ENCODE results near the gene DBNL.
"Not testable (repeated sequence)": the region's sequence is repeated elsewhere in the genome, so short reads cannot be mapped to it uniquely, and the experiment has no call there.

The DBNL gene

DNA sequence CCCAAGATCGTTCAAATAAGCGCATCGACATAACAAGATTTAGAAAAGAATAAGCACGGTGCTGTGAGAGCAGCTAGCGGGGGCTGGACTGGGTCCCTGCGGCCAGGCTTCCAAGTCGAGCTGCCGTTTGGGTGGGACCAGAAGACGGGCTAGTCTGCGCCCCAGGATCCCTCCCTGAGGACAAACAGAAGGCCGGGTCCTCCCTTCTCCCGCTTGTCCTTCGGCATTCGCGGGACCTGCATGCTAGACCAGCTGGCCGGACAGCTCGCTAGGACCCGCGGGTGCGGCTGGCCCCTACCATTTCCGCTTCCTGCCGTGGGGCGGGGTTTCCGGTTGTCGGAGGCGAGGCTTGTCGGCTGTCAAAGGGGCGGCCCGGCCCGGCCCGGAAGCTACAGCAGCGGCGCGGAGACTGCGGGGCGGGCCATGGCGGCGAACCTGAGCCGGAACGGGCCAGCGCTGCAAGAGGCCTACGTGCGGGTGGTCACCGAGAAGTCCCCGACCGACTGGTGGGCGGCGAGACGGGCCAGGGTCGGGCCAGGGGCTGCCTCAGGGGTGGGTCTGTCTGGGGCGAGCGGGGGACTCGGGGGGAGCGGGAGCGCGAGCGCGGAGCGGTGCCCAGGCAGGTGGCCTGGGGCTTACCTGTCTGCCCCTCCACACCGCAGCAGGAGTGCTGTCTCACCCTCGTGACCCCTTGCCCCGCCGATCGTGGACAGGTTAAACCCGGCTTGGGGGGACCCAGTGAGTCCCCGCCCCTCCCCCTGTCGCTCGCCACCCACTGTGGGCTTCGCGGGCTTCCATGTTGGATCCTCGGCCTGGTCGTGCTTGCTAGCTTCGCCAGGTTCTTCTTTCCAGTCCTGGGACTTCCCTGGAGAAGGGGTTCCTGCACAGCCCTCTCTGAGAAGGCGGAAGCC lies at the start of gene DBNL:
TSS of gene DBNL (plus strand) at position 388 of the 911 bp plus-strand sequence. CDS start at position 424, 36 bp downstream.
- DNase-seq (ENCODE audit: low read depth in 4 of 4, low spot score in 1 of 4) = peak; percentile 76 to 89 (median 86)

DNA sequence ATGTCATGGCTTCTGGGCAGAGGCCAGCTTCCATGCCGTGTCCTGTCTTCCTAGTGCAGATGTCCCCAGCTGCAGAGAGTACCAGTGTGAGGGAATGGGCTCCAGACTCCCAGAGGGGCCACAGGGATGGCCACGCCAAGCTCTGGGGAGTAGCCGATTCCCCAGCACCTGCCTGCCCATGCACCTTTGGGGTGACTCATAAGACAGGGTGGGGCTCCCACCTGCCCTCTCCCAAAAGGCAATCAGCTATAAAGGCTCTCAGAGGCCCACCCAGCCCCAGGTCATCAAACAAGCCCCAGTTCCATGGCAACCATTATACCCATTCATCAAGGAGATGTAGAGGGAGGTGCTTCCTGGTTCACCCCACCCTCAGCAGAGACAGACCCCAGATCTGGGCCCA lies 47.0 kb upstream of the DBNL start, which contains the start of gene SPDYE1:
TSS of gene SPDYE1 (plus strand) at position 366 of the 400 bp plus-strand sequence. CDS start 2,053 bp downstream, outside the sequence.
- not testable (repeated sequence) for DNase-seq (ENCODE audit: low read depth in 4 of 4, low spot score in 1 of 4)

DNA sequence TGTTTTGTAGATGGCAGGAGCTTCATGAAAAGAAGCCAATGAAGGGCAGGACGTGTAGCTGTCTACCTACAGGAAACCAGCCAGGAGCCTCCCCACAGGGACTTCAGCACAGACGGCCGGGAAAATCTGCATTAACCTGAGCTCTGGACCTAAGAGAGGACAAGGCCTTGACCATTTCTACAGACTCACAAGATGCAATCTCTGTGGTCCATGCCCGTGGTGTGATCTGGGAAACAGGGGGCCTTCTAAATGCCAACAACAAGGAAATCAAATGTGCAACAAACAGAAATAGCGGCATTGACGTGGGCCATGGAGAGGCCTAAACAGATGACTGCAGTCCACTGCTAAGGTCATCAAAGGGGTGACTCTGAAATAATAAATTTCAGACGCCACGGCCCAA lies 32.4 kb upstream of the DBNL start:
- not testable (repeated sequence) for DNase-seq (ENCODE audit: low read depth in 4 of 4, low spot score in 1 of 4)

DNA sequence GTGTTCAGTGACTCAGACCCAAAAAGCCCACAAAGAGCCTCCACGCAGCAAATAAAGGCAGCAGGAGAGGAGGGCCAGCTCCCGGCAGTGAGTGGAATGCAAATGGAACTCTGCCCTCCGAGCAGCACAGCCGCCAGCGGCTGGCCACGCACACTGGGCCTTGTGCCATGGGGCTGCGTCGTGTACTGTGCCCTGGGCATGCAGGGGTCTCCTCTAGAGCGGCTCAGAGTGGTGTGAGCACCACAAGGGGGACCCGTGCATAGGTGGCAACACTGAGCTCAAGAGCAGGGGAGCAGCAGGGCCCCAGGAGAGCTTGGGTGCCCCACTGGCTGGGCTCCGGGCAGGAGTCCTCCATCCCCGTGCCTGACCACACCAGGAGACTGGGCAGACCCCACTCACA lies 29.4 kb upstream of the DBNL start:
- DNase-seq (ENCODE audit: low read depth in 4 of 4, low spot score in 1 of 4) = not testable (repeated sequence)

DNA sequence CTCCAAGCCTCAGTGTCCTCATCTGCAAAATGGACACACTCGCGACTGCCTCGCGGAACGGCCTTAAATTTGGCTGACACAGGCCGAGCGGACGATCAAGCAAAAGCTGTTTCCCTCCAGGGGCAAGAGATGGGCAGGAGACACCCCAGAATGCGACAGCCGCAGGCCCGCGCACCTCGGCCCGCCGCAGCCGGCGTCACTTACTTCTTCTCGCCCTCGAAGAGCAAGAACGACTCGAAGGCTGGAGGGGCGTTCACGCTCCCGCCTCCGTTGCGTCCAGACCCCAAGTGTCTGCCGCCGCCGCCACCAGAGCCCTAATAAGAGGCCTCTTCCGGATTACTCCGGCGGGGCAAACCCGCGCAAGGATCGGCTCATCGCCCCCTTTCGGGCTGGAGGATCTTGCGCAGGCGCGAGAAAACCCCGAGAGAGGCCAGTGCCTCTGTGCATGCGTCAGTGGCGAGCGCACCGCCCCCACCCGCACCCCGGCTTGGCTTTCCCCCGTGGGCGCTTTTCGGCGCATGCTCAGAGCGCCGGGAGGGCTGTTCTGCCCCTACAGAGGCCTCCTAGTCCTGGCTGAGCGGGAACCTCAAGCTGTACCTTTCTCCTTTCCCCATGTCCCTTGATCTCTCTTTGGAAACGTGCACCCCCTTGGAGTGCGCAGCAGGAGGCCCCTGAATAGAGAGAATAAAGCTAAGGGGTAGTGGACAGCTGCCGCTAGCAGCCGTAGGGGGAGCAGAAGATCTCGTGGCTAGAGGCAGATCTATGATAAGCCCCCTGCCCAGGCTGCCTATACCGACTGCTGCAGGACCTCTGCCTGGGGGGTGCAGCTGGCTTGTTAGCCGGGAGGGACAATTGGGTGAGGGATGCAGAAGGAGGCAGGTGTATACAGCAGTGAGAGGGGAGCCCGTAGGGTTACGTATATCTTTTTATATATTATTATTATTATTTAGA lies 25.4 kb upstream of the DBNL start:
- peak; percentile 96 to 99 (median 98) for DNase-seq (ENCODE audit: low read depth in 4 of 4, low spot score in 1 of 4)

DNA sequence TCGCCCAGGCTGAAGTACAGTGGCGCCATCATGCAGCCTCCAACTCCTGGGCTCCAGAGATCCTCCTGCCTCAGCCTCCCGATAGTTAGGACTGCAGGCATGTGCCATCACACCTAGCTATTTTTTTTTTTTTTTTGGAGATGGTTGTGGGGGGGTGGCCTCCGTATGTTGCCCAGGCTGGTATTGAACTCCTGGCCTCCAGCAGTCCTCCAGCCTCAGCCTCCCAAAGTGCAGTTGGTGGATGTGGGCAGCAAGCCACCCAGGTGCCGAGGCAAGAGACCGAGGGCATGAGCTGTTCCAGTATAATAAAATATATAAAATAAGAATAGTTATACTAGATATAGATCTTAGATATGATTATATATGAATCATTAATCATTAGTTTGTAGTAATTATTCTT lies 24.7 kb upstream of the DBNL start:
- DNase-seq (ENCODE audit: low read depth in 4 of 4, low spot score in 1 of 4) = not testable (repeated sequence)

DNA sequence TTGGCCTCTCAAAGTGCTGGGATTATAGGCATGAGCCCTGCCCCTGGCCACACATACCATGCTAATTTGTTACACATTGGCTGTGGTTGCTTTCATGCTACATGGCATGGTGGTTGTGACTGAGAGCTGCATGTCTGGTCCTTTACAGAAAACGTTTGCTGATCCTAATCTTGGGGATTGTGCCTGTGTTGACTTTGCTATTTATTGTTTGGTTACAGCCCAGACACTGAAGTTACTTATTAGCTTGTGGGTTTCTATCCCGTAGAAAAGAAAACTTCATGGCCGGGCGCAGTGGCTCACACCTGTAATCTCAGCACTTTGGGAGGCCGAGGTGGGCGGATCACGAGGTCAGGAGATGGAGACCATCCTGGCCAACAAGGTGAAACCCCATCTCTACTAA lies 22.4 kb upstream of the DBNL start:
- DNase-seq (ENCODE audit: low read depth in 4 of 4, low spot score in 1 of 4) = not testable (repeated sequence)

DNA sequence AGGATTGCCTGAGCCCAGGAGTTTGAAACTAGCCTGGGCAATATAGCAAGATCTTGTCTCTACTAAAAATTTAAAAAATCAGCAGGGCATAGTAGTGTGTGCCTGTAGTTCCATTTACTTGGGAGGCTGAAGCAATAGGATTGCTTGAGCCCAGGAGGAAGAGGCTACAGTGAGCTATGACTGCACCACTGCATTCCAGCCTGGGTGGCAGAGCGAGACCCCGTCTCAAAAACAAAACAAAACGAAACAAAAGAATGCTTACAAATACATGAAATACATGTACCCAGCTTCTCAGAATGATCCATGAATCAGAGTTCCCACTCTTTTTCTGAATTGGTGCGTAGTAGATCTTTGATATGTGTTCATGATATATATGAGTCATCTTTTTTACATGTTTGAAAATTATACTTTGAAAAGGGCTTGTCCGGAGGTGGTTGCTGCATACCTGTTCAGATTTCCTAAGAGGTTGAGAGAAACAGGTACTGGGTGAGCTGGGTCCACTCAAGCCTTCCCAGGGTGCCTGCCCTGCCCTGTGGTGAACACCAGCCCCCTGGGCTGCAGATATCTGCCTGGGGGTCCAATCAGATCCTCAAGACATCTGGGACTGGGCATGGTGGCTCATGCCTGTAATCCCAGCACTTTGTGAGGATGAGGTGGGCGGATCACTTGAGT lies 21.6 kb upstream of the DBNL start:
- not testable (repeated sequence) for DNase-seq (ENCODE audit: low read depth in 4 of 4, low spot score in 1 of 4)

DNA sequence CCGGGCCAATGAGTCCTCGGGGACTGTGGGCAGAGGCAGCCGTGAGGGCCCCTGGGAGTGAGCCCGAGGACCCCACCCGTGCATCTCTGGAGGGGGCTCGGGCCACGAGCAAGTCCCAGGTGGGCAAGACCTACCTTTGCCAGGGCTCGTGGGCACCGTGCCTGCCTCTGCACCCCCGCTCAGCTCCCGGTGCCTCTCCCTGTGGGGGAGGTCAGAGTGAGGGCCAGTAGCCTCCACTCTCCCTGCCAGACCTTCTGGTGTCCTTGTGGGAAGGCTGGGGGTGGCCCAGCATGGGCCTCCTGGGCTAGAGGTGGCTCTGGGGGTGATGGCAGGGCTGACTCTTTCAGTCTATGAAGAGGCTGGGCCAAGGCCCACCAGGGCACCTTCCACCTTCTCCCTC lies 15.1 kb upstream of the DBNL start:
- not testable (repeated sequence) for DNase-seq (ENCODE audit: low read depth in 4 of 4, low spot score in 1 of 4)

DNA sequence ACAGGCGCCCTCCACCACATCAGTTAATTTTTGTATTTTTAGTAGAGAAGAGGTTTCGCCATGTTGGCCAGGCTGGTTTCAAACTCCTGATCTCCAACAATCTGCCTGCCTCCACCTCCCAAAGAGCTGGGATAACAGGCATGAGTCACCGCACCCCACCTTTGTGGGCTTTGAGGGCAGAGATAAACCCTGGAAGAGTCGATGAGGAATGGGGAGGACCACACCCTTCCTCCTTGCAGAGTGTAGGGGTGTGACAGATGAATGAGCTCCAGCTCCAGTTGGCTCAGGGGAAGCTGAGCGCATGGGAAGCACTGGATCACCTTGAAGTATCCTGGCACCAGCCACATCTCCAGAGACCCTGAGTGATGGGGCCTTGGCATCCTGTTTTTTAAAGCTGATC lies 14.5 kb upstream of the DBNL start:
- not testable (repeated sequence) for DNase-seq (ENCODE audit: low read depth in 4 of 4, low spot score in 1 of 4)

DNA sequence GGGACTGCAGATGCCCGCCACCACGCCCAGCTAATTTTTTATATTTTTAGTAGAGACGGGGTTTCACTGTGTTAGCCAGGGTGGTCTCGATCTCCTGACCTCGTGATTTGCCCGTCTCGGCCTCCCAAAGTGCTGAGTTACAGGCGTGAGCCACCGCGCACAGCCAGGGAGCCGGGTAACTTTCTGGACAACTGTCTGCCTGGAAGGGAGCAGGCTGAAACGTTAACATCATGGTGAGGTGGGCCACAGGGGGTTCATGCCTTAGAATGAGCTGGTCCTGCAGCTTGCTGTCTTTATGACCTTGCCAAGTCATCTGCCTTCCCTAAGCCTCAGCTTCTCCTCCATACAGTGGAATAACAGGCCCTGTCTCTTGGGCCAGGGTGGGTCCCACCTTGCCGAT lies 13.2 kb upstream of the DBNL start:
- not testable (repeated sequence) for DNase-seq (ENCODE audit: low read depth in 4 of 4, low spot score in 1 of 4)

DNA sequence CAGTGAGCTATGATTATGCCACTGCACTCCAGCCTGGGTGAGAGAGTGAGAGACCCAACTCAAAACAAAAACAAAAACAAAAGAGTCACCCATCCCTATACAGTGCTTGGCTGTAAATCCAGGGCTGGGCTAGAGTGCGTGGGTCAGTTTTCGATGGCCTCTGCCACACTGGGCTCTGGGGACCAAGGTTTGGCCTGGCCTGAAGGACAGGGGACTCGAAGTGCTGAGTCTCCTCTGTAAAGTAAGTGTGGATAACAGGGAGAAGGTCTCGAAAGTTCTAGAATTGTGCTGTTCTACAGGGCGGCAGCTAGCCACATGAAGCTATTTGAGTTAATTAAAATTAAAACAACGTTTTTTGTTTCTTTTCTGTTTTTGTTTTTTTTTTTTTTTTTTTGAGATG lies 12.5 kb upstream of the DBNL start:
- not testable (repeated sequence) for DNase-seq (ENCODE audit: low read depth in 4 of 4, low spot score in 1 of 4)

DNA sequence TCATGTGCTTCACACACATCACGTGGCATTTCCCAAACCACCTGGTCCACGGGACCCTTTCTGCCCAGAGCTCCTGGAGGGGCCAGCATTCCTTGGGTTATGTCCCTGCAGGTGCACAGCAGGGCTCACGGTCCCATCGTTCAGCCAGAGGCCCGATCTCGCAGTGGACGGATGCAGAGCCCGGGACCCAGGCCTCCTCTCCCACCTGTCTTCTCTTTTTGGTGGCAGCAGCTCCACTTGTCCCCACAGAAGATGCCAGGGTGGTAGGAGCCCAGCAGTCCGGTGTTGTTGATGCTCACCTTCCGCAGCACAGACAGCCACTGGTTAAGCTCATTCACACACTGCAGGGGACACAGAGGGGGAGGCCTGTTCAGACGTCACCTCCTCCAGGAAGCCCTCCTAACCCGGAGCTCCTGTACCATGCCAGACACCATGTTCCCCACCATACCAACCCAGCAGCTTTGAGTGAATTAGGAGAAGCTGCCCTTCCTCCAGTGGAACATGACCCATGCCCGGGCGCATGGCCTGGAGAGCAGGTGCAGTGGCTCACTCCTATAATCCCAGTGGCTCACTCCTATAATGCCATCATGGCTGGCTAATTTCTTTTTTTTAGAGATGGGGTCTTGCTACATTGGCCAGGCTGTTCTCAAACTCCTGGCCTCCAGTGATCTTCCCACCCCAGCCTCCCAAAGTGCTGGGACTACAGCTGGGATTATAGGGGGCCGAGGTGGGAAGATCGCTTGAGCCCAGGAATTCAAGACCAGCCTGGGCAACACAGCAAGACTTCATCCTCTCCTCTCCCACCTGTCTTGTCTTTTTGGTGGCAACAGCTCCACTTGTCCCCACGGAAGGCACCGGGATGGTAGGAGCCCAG lies 10.3 kb upstream of the DBNL start:
- DNase-seq (ENCODE audit: low read depth in 4 of 4, low spot score in 1 of 4) = not testable (repeated sequence)

DNA sequence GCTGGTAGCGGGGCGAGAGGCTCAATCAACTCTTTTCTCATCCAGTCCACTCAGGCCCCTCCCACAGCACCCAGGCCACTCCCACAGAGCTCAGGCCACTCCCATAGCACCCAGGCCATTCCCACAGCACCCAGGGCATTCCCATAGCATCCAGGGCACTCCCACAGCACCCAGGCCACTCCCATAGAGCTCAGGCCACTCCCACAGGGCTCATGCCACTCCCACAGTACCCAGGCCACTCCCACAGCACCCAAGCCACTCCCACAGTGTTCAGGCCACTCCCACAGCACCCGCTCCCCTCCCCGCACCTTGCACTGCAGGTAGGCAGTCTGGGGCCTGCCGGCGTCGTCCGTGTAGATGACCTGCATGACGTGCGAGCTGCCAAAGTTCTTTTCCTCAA lies 8.1 kb upstream of the DBNL start:
- DNase-seq (ENCODE audit: low read depth in 4 of 4, low spot score in 1 of 4) = peak in 1 of 4 experiments; percentile 13

DNA sequence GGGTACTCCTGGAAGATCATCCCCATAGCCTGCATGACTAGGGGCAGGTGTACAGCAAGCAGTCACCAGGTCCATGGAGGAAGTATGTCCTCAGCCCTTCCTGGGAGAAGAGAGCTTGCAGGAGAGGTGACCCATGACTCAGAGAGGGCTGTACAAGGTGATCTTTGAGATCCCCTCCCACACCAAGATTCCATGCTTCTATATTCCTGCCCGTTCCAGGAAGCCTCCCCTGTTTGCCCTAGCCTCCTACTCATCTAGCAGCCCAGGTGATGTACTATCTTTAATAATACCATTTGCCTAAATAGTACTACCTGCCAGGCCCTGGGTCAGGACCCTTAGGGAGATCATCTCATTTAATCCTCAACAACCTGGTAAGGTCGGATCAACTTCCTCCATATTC lies 6.6 kb upstream of the DBNL start:
- not testable (repeated sequence) for DNase-seq (ENCODE audit: low read depth in 4 of 4, low spot score in 1 of 4)

DNA sequence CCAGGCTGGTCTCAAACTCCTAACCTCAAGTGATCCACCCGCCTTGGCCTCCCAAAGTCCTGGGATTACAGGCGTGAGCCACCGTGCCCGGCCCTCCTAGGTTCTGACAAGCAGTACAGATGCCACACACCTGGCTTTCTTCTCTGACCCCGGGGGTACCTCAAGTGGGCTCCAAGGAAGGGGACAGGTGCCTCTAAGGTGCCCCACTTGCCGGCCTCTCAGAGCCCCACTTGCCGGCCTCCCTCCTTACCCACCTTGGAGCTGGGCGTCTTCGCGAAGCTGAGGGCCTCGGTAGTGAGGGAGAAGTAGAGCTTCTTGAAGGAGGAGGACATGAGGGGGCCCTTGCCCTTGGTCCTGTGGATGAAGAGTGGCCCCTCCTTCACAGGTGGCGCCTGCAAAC lies 5.9 kb upstream of the DBNL start:
- DNase-seq (ENCODE audit: low read depth in 4 of 4, low spot score in 1 of 4) = not testable (repeated sequence)

DNA sequence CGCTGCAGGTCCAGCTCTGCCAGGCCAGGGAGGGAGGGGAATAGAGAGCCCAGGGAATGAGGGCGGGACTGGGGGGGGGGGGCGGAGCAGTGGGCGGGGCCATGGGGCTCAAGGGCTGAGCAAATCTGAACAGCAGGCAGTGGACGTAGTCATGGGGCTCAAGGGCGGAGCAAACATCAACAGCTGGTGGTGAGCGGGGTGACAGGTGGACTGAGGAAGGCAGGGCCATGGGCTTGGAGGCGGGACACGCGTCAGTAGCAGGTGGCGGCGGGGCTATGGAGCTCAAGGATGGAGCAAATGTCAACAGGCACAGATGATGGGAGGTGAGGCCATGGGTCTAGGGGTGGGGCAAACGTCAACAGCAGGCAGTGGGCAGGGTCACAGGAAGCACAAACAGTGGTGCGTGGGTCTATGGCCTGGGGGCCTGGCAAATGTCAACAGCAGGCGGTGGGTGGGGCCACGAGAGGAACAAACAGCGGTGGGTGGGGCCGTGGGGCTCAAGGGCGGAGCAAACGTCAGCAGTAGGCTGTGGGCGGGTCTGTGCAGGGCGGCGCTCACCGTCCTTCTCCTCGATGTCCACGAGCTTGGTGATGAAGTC lies 5.4 kb upstream of the DBNL start:
- DNase-seq (ENCODE audit: low read depth in 4 of 4, low spot score in 1 of 4) = peak; percentile 31 to 62 (median 48)

DNA sequence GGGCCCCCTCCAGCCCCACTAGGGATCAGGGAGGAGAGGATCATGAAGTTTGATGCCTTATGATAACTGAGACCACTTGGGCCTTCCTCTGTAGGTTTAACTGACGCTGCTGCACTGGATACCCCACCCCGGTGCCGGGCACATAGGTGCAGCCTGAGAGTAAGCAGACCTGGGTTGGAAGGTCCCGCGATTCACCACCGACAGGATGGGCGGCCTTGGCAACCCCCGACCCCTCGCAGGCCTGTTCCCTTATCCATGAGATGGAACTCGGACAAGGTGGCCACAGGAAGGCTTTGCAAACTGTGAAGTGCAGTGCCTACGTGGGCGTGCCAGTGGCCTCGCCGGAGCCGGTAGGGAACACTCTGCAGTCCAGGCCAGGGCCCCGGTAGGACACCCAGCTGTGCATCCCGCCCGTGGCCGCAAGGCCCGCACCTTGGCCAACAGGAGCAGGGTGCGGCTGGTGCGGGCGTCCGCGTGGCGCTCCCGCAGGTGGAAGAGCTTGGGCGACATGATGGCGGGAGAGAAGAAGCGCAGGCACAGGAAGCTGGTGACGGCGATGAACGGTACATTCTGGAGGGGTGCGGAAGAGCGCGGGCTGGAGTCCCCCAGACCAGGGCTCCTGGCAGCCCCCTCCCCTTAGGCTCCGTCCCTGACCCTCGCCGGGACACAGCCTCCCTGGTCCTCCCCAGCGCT lies 4.6 kb upstream of the DBNL start:
- not testable (repeated sequence) for DNase-seq (ENCODE audit: low read depth in 4 of 4, low spot score in 1 of 4)

DNA sequence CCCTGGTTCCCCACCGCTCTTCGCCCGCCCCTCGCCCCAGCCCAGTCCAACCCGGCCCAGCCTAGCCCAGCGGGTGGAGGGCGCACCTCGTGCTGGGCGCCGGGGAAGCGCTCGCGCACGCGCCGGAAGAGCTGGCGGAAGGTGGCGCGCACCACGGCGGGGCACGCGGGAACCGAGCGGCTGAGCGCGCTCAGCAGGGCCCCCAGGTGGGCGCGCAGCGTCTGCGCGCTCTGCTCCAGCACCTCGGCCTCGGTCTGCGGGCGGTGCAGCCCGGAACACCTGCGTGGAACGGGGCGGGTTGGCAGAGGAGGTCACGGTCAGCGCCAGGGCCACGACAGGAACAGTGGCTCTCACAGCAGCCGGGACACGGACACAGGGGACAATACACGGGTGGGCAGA lies 4.0 kb upstream of the DBNL start:
- DNase-seq (ENCODE audit: low read depth in 4 of 4, low spot score in 1 of 4) = peak; percentile 30 to 51 (median 40)

All from stimulated activated CD4-positive, alpha-beta T cell treated with anti-CD3 and anti-CD28 coated beads, Interleukin-1b, Interleukin-23, amount 100 ng/mL, for 24 hours (primary cell).